H9 (cell line): ENCODE results near the gene PELI2. TPM values are rescaled to one million over a fixed set of nuclear protein-coding genes. Genes with fewer than 3 reads are reported as not detected.

ENCODE experiments used
- DNase-seq: peaks from one replicate; pipeline ENCODE4 v3.0.0-alpha.2; 2017
- H2AFZ ChIP-seq: one replicate; pipeline ENCODE4 v1.6.1; 2013; ENCODE audit warnings: mild to moderate bottlenecking, low read length, control low read depth, moderate library complexity
- H2AK5ac ChIP-seq: 2 replicates; pipeline ENCODE4 v1.6.1; 2013; ENCODE audit warnings: low read length, control low read depth, mixed read lengths; ENCODE audit not compliant: insufficient read length
- H2BK120ac ChIP-seq: one replicate; pipeline ENCODE4 v1.6.1; 2013; ENCODE audit warnings: low read depth, mild to moderate bottlenecking, low read length, control low read depth, inconsistent platforms; ENCODE audit not compliant: poor library complexity, severe bottlenecking
- H2BK12ac ChIP-seq: 2 replicates; pipeline ENCODE4 v1.6.1; 2013; ENCODE audit warnings: low read length, control low read depth, mixed read lengths, low read depth; ENCODE audit not compliant: insufficient read length
- H2BK15ac ChIP-seq: 2 replicates; pipeline ENCODE4 v1.6.1; 2013; ENCODE audit warnings: low read depth, low read length, control low read depth
- H2BK20ac ChIP-seq: one replicate; pipeline ENCODE4 v1.6.1; 2013; ENCODE audit warnings: low read depth, mild to moderate bottlenecking, low read length, control low read depth, inconsistent platforms; ENCODE audit not compliant: poor library complexity, severe bottlenecking
- H2BK5ac ChIP-seq: 2 replicates; pipeline ENCODE4 v1.6.1; 2013; ENCODE audit warnings: low read length, control low read depth, mixed read lengths; ENCODE audit not compliant: insufficient read length
- H3K14ac ChIP-seq: 2 replicates; pipeline ENCODE4 v1.6.1; 2013; ENCODE audit warnings: low read length, control low read depth; ENCODE audit not compliant: insufficient read depth
- H3K18ac ChIP-seq: 2 replicates; pipeline ENCODE4 v1.6.1; 2013; ENCODE audit warnings: low read depth, mild to moderate bottlenecking, mixed read lengths, low read length, control low read depth; ENCODE audit not compliant: insufficient read length
- H3K23ac ChIP-seq: 2 replicates; pipeline ENCODE4 v1.6.1; 2013; ENCODE audit warnings: low read length, control low read depth, mixed read lengths, low read depth; ENCODE audit not compliant: insufficient read length
- H3K23me2 ChIP-seq: 2 replicates; pipeline ENCODE4 v1.6.1; 2013; ENCODE audit warnings: low read depth, mild to moderate bottlenecking, mixed read lengths, low read length, control low read depth; ENCODE audit not compliant: insufficient read length, poor library complexity, severe bottlenecking
- H3K27ac ChIP-seq: 2 replicates; pipeline ENCODE4 v1.5.1; 2013; ENCODE audit warnings: low read length, control low read depth, mixed read lengths, low read depth; ENCODE audit not compliant: insufficient read length
- H3K27me3 ChIP-seq: 2 replicates; pipeline ENCODE4 v1.6.1; 2013; ENCODE audit warnings: low read length, control low read depth, inconsistent platforms; ENCODE audit not compliant: insufficient read depth
- H3K4ac ChIP-seq: 2 replicates; pipeline ENCODE4 v1.6.1; 2013; ENCODE audit warnings: low read depth, mild to moderate bottlenecking, control low read depth, inconsistent platforms, low read length, moderate library complexity
- H3K4me1 ChIP-seq: 2 replicates; pipeline ENCODE4 v1.6.1; 2013; ENCODE audit warnings: low read length, control low read depth, inconsistent platforms; ENCODE audit not compliant: insufficient read depth
- H3K4me2 ChIP-seq: 2 replicates; pipeline ENCODE4 v1.6.1; 2013; ENCODE audit warnings: low read length, control low read depth, mixed read lengths; ENCODE audit not compliant: insufficient read length, insufficient read depth
- H3K56ac ChIP-seq: 2 replicates; pipeline ENCODE4 v1.6.1; 2013; ENCODE audit warnings: low read depth, mild to moderate bottlenecking, mixed read lengths, low read length, control low read depth; ENCODE audit not compliant: insufficient read length
- H3K79me1 ChIP-seq: 2 replicates; pipeline ENCODE4 v1.6.1; 2013; ENCODE audit warnings: low read depth, mild to moderate bottlenecking, moderate library complexity, low read length, control low read depth, inconsistent platforms; ENCODE audit not compliant: insufficient read depth, poor library complexity, severe bottlenecking
- H3K79me2 ChIP-seq: 2 replicates; pipeline ENCODE4 v1.6.1; 2013; ENCODE audit warnings: low read length, control low read depth, inconsistent platforms; ENCODE audit not compliant: insufficient read depth
- H3K9ac ChIP-seq: 2 replicates; pipeline ENCODE4 v1.6.1; 2013; ENCODE audit warnings: low read length, control low read depth, mixed read lengths; ENCODE audit not compliant: insufficient read length; ENCODE audit errors: extremely low read depth
- H3K9me3 ChIP-seq: one replicate; pipeline ENCODE4 v1.6.1; 2013; ENCODE audit warnings: low read depth, low read length, inconsistent platforms; ENCODE audit not compliant: control insufficient read depth
- H3T11ph ChIP-seq: one replicate; pipeline ENCODE4 v1.6.1; 2013; ENCODE audit warnings: mild to moderate bottlenecking, low read length, control low read depth, inconsistent platforms
- H4K20me1 ChIP-seq: one replicate; pipeline ENCODE4 v1.6.1; 2013; ENCODE audit not compliant: control insufficient read depth, insufficient read length, insufficient read depth
- H4K5ac ChIP-seq: 2 replicates; pipeline ENCODE4 v1.6.1; 2013; ENCODE audit warnings: low read depth, mild to moderate bottlenecking, mixed read lengths, low read length, control low read depth; ENCODE audit not compliant: insufficient read length
- H4K8ac ChIP-seq: replicated peaks from 2 replicates; pipeline ENCODE4 v1.6.1; 2013; ENCODE audit warnings: low read length, control low read depth, mixed read lengths, low read depth; ENCODE audit not compliant: insufficient read length
- H4K91ac ChIP-seq: 2 replicates; pipeline ENCODE4 v1.6.1; 2013; ENCODE audit warnings: low read depth, mild to moderate bottlenecking, moderate library complexity, mixed read lengths, low read length, control low read depth; ENCODE audit not compliant: insufficient read length
- H3K27ac Mint-ChIP-seq, 3 experiments: 2 replicates in 2 of 3; 3 replicates in 1 of 3; pipeline ENCODE4 v1.8.0; 2020 to 2021; ENCODE audit warnings: mixed read lengths in 3 of 3, mild to moderate bottlenecking in 1 of 3, moderate library complexity in 1 of 3
- H3K27me3 Mint-ChIP-seq: 2 replicates; pipeline ENCODE4 v1.8.0; 2021; ENCODE audit warnings: low read depth, mild to moderate bottlenecking, moderate library complexity, mixed read lengths
- H3K36me3 Mint-ChIP-seq, 3 experiments: 2 replicates in 2 of 3; 3 replicates in 1 of 3; pipeline ENCODE4 v1.8.0; 2020 to 2021; ENCODE audit warnings: low read depth in 3 of 3, mixed read lengths in 3 of 3; ENCODE audit not compliant: insufficient read depth in 1 of 3
- H3K4me1 Mint-ChIP-seq, 2 experiments: 2 replicates each; pipeline ENCODE4 v1.8.0; 2020; ENCODE audit warnings: mixed read lengths in 2 of 2
- H3K4me3 Mint-ChIP-seq, 2 experiments: 2 replicates in 1 of 2; 3 replicates in 1 of 2; pipeline ENCODE4 v1.8.0; 2020 to 2021; ENCODE audit warnings: mild to moderate bottlenecking in 2 of 2, mixed read lengths in 2 of 2, moderate library complexity in 1 of 2
- H3K9me3 Mint-ChIP-seq, 2 experiments: 2 replicates in 1 of 2; 3 replicates in 1 of 2; pipeline ENCODE4 v1.8.0; 2020; ENCODE audit warnings: mild to moderate bottlenecking in 2 of 2, mixed read lengths in 2 of 2, moderate library complexity in 1 of 2
- CTCF ChIP-seq: fragments of 200-600 bp; sonication (generic); conservative IDR thresholded peaks from 3 replicates; pipeline ENCODE4 v1.8.0; 2021; ENCODE audit warnings: antibody characterized with exemption, mild to moderate bottlenecking
- WGBS: extraction: QIAGEN DNeasy Blood & Tissue Kit; methylation state at CpG from one replicate; pipeline ENCODE4 v1.1.7; 2013; ENCODE audit warnings: missing lambda C conversion rate, low lambda C conversion rate, mixed read lengths; ENCODE audit not compliant: insufficient read length; ENCODE audit errors: extremely low coverage; 5-methylcytosine and 5-hydroxymethylcytosine counted together
- total RNA-seq: library from RNA; stranded (reverse); gene quantifications from 2 replicates; pipeline ENCODE4 v1.2.1, GENCODE V29; 2021

PELI2 gene
- total RNA-seq, 1 experiment from 2014 or later, result 18.0 TPM

GRCh38 chr14:56099081-56099797 is 19.0 kb upstream of the PELI2 start:
- Histone ChIP-seq H2AFZ (no peak overlapping the region), H4K8ac (no peak overlapping the region), H2BK120ac (no peak overlapping the region), H3K4me1 (no peaks in the 10 kb centered on the region), H3K18ac (no peak overlapping the region), H3K9ac (no peak overlapping the region), H3K14ac (no peak overlapping the region), H3K4me2 (no peak overlapping the region), H3K27ac (no peak overlapping the region), H2BK15ac (no peak overlapping the region), H2BK12ac (no peak overlapping the region), H2AK5ac (no peak overlapping the region), H2BK5ac (no peak overlapping the region), H3T11ph (no peak overlapping the region), H3K79me1 (no peaks in the 10 kb centered on the region), H3K4ac (no peak overlapping the region), H3K27me3 (no peaks in the 10 kb centered on the region), H4K91ac (no peak overlapping the region), H2BK20ac (no peak overlapping the region), H3K56ac (no peak overlapping the region), H3K23ac (no peak overlapping the region), H3K9me3 (no peaks in the 10 kb centered on the region), H3K79me2 (no peaks in the 10 kb centered on the region), H4K20me1 (no peaks in the 10 kb centered on the region), H3K23me2 (no peaks in the 10 kb centered on the region), H4K5ac (no peak overlapping the region)
- no peaks in the 10 kb centered on the region for H3K9me3 Mint-ChIP-seq
- no peak overlapping the region for H3K4me3 Mint-ChIP-seq
- H3K27ac Mint-ChIP-seq, result no peak overlapping the region
- no peaks in the 10 kb centered on the region for H3K27me3 Mint-ChIP-seq
- no peak for TF ChIP-seq CTCF
- no peaks in the 10 kb centered on the region; a peak in 1 of 4 replicates for H3K4me1 Mint-ChIP-seq
- no peak for DNase-seq
- no peaks in the 10 kb centered on the region; a peak in 2 of 7 replicates for H3K36me3 Mint-ChIP-seq
- WGBS, result no CpG with 5 or more reads among the region's 7 CpGs
